Panc1 (cell line): ENCODE results near the gene CPOX. TPM values are rescaled to one million over a fixed set of nuclear protein-coding genes. Genes with fewer than 3 reads are reported as not detected.

ENCODE experiments used
- ATAC-seq: fragments of 200-7000 bp; cut with Tn5 transposase; 2 replicates; pipeline ENCODE4 v1.9.1; 2020; ENCODE audit warnings: mild to moderate bottlenecking, moderate library complexity
- BruUV-seq: library from RNA; stranded (reverse); fragments of 400-500 nt; replicated peaks from 2 replicates; lab custom pipeline; 2021; lab: Mats Ljungman, UMichigan
- CTCF ChIA-PET: fragments of 300-600 bp; sonication (Branson Sonifier 250); formaldehyde crosslinking; loops from one replicate; lab custom pipeline; 2022; ENCODE audit warnings: antibody characterized with exemption; lab: Charles Lee
- POLR2A ChIA-PET: fragments of 300-600 bp; sonication (Branson Sonifier 250); formaldehyde crosslinking; loops from one replicate; lab custom pipeline; 2022; ENCODE audit warnings: antibody characterized with exemption; lab: Charles Lee
- DNase-seq: peaks from one replicate; pipeline ENCODE4 v3.0.0-alpha.2; 2010; ENCODE audit warnings: low read depth, low spot score
- H3K27ac ChIP-seq: 2 replicates; pipeline ENCODE4 v1.5.1; 2011; ENCODE audit warnings: mild to moderate bottlenecking, low read length, inconsistent platforms
- H3K27me3 ChIP-seq: fragments of 200-500 bp; sonication (Bioruptor generic); 2 replicates; pipeline ENCODE4 v1.6.0; 2014; ENCODE audit warnings: low read length, inconsistent platforms; ENCODE audit not compliant: control insufficient read depth, insufficient read depth
- H3K36me3 ChIP-seq: fragments of 200-500 bp; sonication (Bioruptor generic); 2 replicates; pipeline ENCODE4 v1.5.1; 2014; ENCODE audit warnings: inconsistent platforms, mild to moderate bottlenecking, low read length, moderate library complexity; ENCODE audit not compliant: control insufficient read depth, insufficient read depth
- H3K4me1 ChIP-seq: 2 replicates; pipeline ENCODE4 v1.5.1; 2011; ENCODE audit warnings: inconsistent platforms, mild to moderate bottlenecking, low read length, moderate library complexity; ENCODE audit not compliant: control insufficient read depth, insufficient read depth
- H3K4me3 ChIP-seq, 2 experiments: 2 replicates each; pipeline ENCODE4 v1.5.1; 2011 to 2012; ENCODE audit warnings: low read depth in 2 of 2, low read length in 2 of 2, mild to moderate bottlenecking in 2 of 2, inconsistent platforms in 1 of 2, moderate library complexity in 1 of 2
- H3K9me3 ChIP-seq: fragments of 200-500 bp; sonication (Bioruptor generic); 2 replicates; pipeline ENCODE4 v1.5.1; 2014; ENCODE audit warnings: low read depth, mild to moderate bottlenecking, inconsistent platforms, low read length, moderate library complexity; ENCODE audit not compliant: control insufficient read depth, insufficient read depth
- POLR2AphosphoS5 ChIP-seq: IDR thresholded peaks from 2 replicates; pipeline ENCODE4 v1.6.1; 2012; ENCODE audit warnings: mild to moderate bottlenecking, low read depth, low read length, moderate library complexity
- SIN3A ChIP-seq: IDR thresholded peaks from 2 replicates; pipeline ENCODE4 v1.6.1; 2012; ENCODE audit warnings: low read depth, mild to moderate bottlenecking, low read length, moderate library complexity, borderline replicate concordance; ENCODE audit not compliant: insufficient read depth
- TCF7L2 ChIP-seq: IDR thresholded peaks from 2 replicates; pipeline ENCODE4 v1.6.1; 2011; ENCODE audit warnings: mild to moderate bottlenecking, low read depth, low read length, inconsistent platforms
- in situ Hi-C: cut with HindIII; loops from 2 replicates; pipeline ENCODE4 v1.10.0; 2016; ENCODE audit warnings: low sequenced_read_pairs, low pct_unique_long_range_greater_than_20kb
- intact Hi-C: fragments of 100-400 bp; cut with micrococcal nuclease; formaldehyde crosslinking; loops from one replicate; pipeline ENCODE4 v1.10.0; 2022; ENCODE audit not compliant: unreplicated experiment
- total RNA-seq: library from RNA; stranded (reverse); gene quantifications from one replicate; pipeline ENCODE4 v1.2.1, GENCODE V29; 2021; ENCODE audit not compliant: unreplicated experiment
- TF ChIP-seq, protein P1 (sequence below): fragments of 450-650 bp; IDR thresholded peaks from 2 replicates; pipeline ENCODE4 v1.5.1; 2017; ENCODE audit warnings: mild to moderate bottlenecking
- TF ChIP-seq, protein P2 (sequence below), 2 experiments: IDR thresholded peaks; 2 replicates each; pipeline ENCODE4 v1.6.1; 2011 to 2012; ENCODE audit warnings: low read depth in 2 of 2, control low read depth in 1 of 2, low read length in 1 of 2, mild to moderate bottlenecking in 1 of 2, moderate library complexity in 1 of 2; ENCODE audit not compliant: insufficient read depth in 1 of 2

The CPOX gene
- total RNA-seq, 1 experiment from 2014 or later = 14.7 TPM

DNA sequence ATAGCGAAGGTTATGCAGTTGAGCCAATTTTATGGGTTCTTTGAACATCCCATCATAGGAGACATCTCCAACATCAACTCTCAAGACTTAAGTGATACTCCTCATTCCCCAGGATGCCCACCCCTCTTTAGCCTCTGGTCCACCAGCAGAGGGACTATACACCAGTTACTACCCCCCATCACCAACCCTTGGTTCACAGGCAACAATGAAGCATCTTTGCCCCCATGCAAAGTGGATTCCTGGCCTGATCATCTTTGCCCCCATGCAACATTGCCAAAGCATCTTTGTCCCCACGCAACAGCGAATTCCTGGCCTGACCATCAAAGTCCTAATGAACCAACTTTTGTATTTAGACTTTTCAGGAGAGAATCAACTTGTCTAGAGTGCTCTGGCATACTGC, 42.6 kb downstream of the CPOX start:
- Histone ChIP-seq H3K4me3 (no peak overlapping the region), H3K27me3 (peaks cover 25% of the 10 kb centered on the region), H3K27ac (no peak overlapping the region), H3K4me1 (no peaks in the 10 kb centered on the region), H3K9me3 (no peaks in the 10 kb centered on the region), H3K36me3 (no peaks in the 10 kb centered on the region)
- ATAC-seq (no peak), DNase-seq (no peak)
- TF ChIP-seq POLR2AphosphoS5 (no peak), TCF7L2 (no peak), SIN3A (no peak)
- TF ChIP-seq, protein P1, sequence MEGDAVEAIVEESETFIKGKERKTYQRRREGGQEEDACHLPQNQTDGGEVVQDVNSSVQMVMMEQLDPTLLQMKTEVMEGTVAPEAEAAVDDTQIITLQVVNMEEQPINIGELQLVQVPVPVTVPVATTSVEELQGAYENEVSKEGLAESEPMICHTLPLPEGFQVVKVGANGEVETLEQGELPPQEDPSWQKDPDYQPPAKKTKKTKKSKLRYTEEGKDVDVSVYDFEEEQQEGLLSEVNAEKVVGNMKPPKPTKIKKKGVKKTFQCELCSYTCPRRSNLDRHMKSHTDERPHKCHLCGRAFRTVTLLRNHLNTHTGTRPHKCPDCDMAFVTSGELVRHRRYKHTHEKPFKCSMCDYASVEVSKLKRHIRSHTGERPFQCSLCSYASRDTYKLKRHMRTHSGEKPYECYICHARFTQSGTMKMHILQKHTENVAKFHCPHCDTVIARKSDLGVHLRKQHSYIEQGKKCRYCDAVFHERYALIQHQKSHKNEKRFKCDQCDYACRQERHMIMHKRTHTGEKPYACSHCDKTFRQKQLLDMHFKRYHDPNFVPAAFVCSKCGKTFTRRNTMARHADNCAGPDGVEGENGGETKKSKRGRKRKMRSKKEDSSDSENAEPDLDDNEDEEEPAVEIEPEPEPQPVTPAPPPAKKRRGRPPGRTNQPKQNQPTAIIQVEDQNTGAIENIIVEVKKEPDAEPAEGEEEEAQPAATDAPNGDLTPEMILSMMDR = no peak
- TF ChIP-seq, protein P2, sequence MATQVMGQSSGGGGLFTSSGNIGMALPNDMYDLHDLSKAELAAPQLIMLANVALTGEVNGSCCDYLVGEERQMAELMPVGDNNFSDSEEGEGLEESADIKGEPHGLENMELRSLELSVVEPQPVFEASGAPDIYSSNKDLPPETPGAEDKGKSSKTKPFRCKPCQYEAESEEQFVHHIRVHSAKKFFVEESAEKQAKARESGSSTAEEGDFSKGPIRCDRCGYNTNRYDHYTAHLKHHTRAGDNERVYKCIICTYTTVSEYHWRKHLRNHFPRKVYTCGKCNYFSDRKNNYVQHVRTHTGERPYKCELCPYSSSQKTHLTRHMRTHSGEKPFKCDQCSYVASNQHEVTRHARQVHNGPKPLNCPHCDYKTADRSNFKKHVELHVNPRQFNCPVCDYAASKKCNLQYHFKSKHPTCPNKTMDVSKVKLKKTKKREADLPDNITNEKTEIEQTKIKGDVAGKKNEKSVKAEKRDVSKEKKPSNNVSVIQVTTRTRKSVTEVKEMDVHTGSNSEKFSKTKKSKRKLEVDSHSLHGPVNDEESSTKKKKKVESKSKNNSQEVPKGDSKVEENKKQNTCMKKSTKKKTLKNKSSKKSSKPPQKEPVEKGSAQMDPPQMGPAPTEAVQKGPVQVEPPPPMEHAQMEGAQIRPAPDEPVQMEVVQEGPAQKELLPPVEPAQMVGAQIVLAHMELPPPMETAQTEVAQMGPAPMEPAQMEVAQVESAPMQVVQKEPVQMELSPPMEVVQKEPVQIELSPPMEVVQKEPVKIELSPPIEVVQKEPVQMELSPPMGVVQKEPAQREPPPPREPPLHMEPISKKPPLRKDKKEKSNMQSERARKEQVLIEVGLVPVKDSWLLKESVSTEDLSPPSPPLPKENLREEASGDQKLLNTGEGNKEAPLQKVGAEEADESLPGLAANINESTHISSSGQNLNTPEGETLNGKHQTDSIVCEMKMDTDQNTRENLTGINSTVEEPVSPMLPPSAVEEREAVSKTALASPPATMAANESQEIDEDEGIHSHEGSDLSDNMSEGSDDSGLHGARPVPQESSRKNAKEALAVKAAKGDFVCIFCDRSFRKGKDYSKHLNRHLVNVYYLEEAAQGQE (IDR thresholded peaks at IDR 0.05; ENCODE audit: insufficient read depth in 1 of 2, low read depth in 2 of 2, low read length in 1 of 2) = no peak
- CTCF ChIA-PET = no interaction called here
- intact Hi-C loops (no loop called here), in situ Hi-C loops (no loop called here)
- BruUV-seq = no TSS peak
- POLR2A ChIA-PET = no interaction called here

DNA sequence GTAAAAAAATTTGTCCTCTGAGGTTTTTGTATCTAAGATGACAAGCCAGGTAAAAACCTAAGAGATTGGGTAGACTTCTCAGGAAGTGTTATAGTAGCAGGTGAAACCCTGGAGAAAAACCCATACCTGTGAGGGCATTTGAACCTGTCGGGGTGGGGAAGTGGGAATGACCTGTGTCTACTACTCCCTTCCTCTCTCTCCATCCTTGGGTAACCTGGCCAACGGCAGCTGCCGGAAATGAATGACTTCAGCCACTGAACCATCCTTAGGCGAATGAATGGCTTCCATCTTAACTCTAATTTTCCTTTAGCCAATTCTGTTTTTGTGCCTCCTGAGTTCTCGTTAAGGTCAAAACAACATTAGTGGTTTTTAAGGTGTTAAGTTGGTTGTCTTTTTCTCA, 44.9 kb downstream of the CPOX start:
- TF ChIP-seq, protein P2 (IDR thresholded peaks at IDR 0.05; ENCODE audit: insufficient read depth in 1 of 2, low read depth in 2 of 2, low read length in 1 of 2) = no peak
- TF ChIP-seq, protein P1 = no peak
- TF ChIP-seq SIN3A (no peak), TCF7L2 (no peak), POLR2AphosphoS5 (no peak)
- H3K4me3 ChIP-seq = no peak overlapping the region
- no TSS peak for BruUV-seq
- CTCF ChIA-PET = no interaction called here
- H3K27ac ChIP-seq = no peak overlapping the region
- peaks cover 28% of the 10 kb centered on the region for H3K27me3 ChIP-seq
- POLR2A ChIA-PET = no interaction called here
- no peaks in the 10 kb centered on the region for H3K36me3 ChIP-seq
- ATAC-seq = no peak
- intact Hi-C loops = no loop called here
- H3K4me1 ChIP-seq = no peaks in the 10 kb centered on the region
- in situ Hi-C loops = no loop called here
- DNase-seq = no peak
- H3K9me3 ChIP-seq = no peaks in the 10 kb centered on the region
